ENCODE measurements around the gene POU2F2.
"Not testable (repeated sequence)": the region's sequence is repeated elsewhere in the genome, so short reads cannot be mapped to it uniquely, and the experiment has no call there.

The POU2F2 gene

GRCh38 chr19:42062381-42062780, 69.9 kb downstream of the POU2F2 start:
- DNase-seq (ENCODE audit: low read depth, low spot score), result no peak

- no peak for DNase-seq (ENCODE audit: low read depth, low spot score)
Observed at GRCh38 chr19:42060117-42060516, 72.1 kb downstream of the POU2F2 start.

GRCh38 chr19:42059196-42059595, 73.0 kb downstream of the POU2F2 start:
- DNase-seq (ENCODE audit: low read depth, low spot score), result no peak

- no peak for DNase-seq (ENCODE audit: low read depth, low spot score)
Observed at GRCh38 chr19:42057846-42058245, 74.4 kb downstream of the POU2F2 start.

- DNase-seq (ENCODE audit: low read depth, low spot score), result no peak
Observed at GRCh38 chr19:42054205-42054604, 78.0 kb downstream of the POU2F2 start.

GRCh38 chr19:42053037-42053935, 79.0 kb downstream of the POU2F2 start:
- no peak for DNase-seq (ENCODE audit: low read depth, low spot score)

GRCh38 chr19:42052241-42052863, 79.9 kb downstream of the POU2F2 start:
- no peak for DNase-seq (ENCODE audit: low read depth, low spot score)

- no peak for DNase-seq (ENCODE audit: low read depth, low spot score)
Observed at GRCh38 chr19:42051166-42052115, 80.8 kb downstream of the POU2F2 start.

GRCh38 chr19:42048992-42049391, 83.3 kb downstream of the POU2F2 start:
- DNase-seq (ENCODE audit: low read depth, low spot score), result no peak

- no peak for DNase-seq (ENCODE audit: low read depth, low spot score)
Observed at GRCh38 chr19:42045575-42045974, 86.7 kb downstream of the POU2F2 start.

GRCh38 chr19:42042455-42043170, 89.6 kb downstream of the POU2F2 start:
- no peak for DNase-seq (ENCODE audit: low read depth, low spot score)

GRCh38 chr19:42040491-42040890, 91.8 kb downstream of the POU2F2 start:
- not testable (repeated sequence) for DNase-seq (ENCODE audit: low read depth, low spot score)

GRCh38 chr19:42040031-42040430, 92.2 kb downstream of the POU2F2 start:
- DNase-seq (ENCODE audit: low read depth, low spot score), result no peak

GRCh38 chr19:42038666-42039065, 93.6 kb downstream of the POU2F2 start:
- DNase-seq (ENCODE audit: low read depth, low spot score), result no peak

GRCh38 chr19:42037649-42038048, 94.6 kb downstream of the POU2F2 start:
- DNase-seq (ENCODE audit: low read depth, low spot score), result no peak

Measured in smooth muscle cell of the brain vasculature (primary cell).